VCaP (cell line): ENCODE results near the gene PRRT4.
A peak's percentile ranks its signal among the peaks of the same experiment; 100 is the strongest.

Experiments used
- H3K27ac ChIP-seq: fragments of 450-650 bp; 2 replicates; pipeline ENCODE4 v1.5.1; 2017
- CTCF ChIP-seq: fragments of 450-650 bp; conservative IDR thresholded peaks from 2 replicates; pipeline ENCODE4 v1.5.1; 2017; ENCODE audit warnings: mild to moderate bottlenecking, moderate library complexity

The PRRT4 gene

GRCh38 chr7:128359336-128359735 is 2.2 kb downstream of the PRRT4 start:
- H3K27ac ChIP-seq: no peak overlapping the region
- no peak for TF ChIP-seq CTCF

DNA sequence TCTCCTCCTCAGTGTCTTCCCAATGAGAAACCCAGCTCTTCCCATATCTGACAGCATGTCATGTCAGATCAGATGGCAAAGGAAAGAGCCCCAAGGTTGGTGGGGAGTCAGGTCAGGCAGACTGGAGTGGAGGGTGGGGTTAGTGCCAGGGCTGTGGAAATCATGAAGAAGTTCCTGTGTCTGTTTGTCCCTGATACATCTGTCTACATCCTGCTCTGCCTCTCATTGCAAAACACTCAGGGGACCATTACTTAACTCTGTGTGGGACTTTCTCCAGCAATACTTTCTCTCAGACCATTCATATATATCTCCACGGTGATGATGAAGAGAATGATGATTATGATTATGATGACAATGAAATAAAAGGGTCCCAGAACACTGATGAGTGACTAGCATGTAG is 3.3 kb downstream of the PRRT4 start:
- no peak for TF ChIP-seq CTCF
- H3K27ac ChIP-seq: no peak overlapping the region

DNA sequence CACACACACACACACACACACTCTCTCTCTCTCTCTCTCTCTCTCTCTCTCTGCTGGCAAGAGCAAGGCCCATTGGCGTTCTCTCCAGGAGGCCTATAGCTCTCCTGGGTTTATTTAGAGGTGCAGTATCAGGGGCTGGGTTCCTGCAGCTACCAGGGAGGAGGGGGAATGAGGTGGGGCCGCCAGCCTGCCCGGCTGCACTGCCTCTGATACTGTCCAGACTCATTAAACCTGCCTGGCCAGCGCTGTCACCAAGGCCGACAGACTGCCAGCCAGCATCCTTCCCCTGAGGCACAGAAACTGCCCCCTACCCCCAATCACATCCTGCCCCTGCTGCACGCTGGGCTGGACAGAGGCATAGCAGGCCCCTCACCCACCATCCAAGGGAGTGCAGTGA is 4.3 kb downstream of the PRRT4 start:
- no peak for TF ChIP-seq CTCF
- H3K27ac ChIP-seq: peak overlapping the region; percentile 31

DNA sequence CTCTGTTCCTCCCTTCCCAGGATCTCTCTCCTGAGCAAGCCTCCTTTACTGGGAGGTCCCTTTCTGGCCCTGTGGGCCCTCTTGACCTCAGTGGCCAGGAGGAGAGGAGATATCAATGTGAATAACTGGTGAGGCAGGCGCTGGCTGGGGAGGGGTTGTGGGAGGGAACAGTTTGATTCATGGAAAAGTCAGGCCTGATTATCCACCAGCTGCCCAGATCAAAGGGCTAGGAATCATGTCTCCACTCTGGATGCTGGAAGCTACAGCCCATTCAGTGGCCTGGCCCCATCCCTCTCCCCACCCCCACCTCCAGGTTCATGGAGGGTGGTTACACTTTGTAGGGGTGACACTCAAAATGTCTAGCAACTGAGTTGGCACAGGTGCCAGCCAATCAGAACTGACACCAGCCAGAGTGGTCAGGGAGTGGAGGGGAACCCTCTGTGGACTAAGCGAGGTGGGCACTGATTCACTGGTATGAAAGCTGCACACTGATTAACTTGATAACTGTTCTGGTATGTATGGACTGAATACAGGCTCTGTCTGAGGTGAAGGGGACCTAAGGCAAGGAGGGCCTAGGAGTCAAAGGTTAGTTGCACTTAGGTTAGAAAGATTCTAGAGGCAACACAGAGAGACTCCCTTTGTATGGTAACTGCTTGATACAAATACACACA is 4.8 kb downstream of the PRRT4 start:
- TF ChIP-seq CTCF: no peak
- H3K27ac ChIP-seq: peak overlapping the region; percentile 31

- TF ChIP-seq CTCF: no peak
- no peak overlapping the region for H3K27ac ChIP-seq
Measured at GRCh38 chr7:128353610-128354009, 7.9 kb downstream of the PRRT4 start.

DNA sequence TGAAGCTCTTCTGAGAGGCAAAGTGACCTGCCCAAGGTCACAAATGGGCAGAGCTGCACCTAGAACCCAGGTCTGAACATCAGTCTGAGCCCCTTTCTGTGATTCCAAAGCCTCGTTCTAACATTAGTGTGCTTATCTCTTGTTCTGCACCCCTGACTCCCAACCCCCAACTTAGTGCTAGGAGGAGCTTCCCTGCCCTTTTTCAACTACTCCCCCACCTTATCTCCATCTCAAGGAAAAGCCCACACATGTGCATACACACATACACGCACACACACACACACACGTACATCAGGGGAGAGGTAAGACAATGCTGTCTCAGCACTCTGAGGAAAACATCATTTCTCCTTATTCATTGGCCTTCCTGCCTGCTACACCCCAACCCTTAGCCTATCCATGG is 8.3 kb downstream of the PRRT4 start:
- TF ChIP-seq CTCF: no peak
- no peak overlapping the region for H3K27ac ChIP-seq

GRCh38 chr7:128352636-128353035 is 8.9 kb downstream of the PRRT4 start:
- no peak overlapping the region for H3K27ac ChIP-seq
- TF ChIP-seq CTCF: no peak
